HCT116 (cell line): ENCODE results near the gene TMTC2. TPM values are rescaled to one million over a fixed set of nuclear protein-coding genes. Genes with fewer than 3 reads are reported as not detected.

Experiments used
- ATAC-seq: fragments of 200-7000 bp; cut with Tn5 transposase; 2 replicates; pipeline ENCODE4 v1.9.1; 2020; ENCODE audit warnings: mild to moderate bottlenecking, moderate library complexity
- BruUV-seq: library from RNA; stranded (reverse); fragments of 400-500 nt; replicated peaks from 2 replicates; lab custom pipeline; 2021; lab: Mats Ljungman, UMichigan
- CTCF ChIA-PET: fragments of 300-600 bp; sonication (Branson Sonifier 250); formaldehyde crosslinking; loops from one replicate; lab custom pipeline; 2021; ENCODE audit warnings: antibody characterized with exemption; lab: Charles Lee
- POLR2A ChIA-PET: fragments of 300-600, 350-600 bp; sonication (Branson Sonifier 250); formaldehyde crosslinking; loops from one replicate; lab custom pipeline; 2021; ENCODE audit warnings: antibody characterized with exemption; lab: Charles Lee
- RAD21 ChIA-PET, 2 experiments: fragments of 300-600 bp; sonication (Branson Sonifier 250); formaldehyde crosslinking; loops; one replicate each; lab custom pipeline; 2023; ENCODE audit warnings: low total read pairs in 2 of 2; ENCODE audit not compliant: uncharacterized antibody in 2 of 2, unreplicated experiment in 2 of 2, low non-redundant PET in 1 of 2; lab: Charles Lee
- DNase-seq: peaks from one replicate; pipeline ENCODE4 v3.0.0-alpha.2; 2010; ENCODE audit warnings: low read depth, low spot score
- H2AFZ ChIP-seq: fragments of 200-600 bp; shearing (Covaris generic), sonication (generic); 2 replicates; pipeline ENCODE4 v1.6.1; 2017; ENCODE audit warnings: low read depth, mixed run types, mixed read lengths, antibody characterized with exemption, low read length; ENCODE audit not compliant: poor library complexity, severe bottlenecking
- H3K27ac ChIP-seq: 2 replicates; pipeline ENCODE4 v1.5.1; 2012; ENCODE audit warnings: low read depth, low read length
- H3K27me3 ChIP-seq: fragments of 200-600 bp; sonication (generic); 2 replicates; pipeline ENCODE4 v1.6.1; 2016; ENCODE audit warnings: mixed run types, low read length, mixed read lengths; ENCODE audit not compliant: insufficient read depth
- H3K36me3 ChIP-seq, 2 experiments: fragments of 200-500 bp in 1 of 2; fragments of 200-600 bp in 1 of 2; sonication (Bioruptor generic) in 1 of 2; sonication (generic) in 1 of 2; 2 replicates each; pipeline versions ENCODE4 v1.5.1 to v1.6.1; 2014 to 2016; ENCODE audit warnings: low read length in 2 of 2, inconsistent platforms in 1 of 2, mixed read lengths in 1 of 2, mixed run types in 1 of 2; ENCODE audit not compliant: insufficient read depth in 2 of 2, control insufficient read depth in 1 of 2
- H3K4me1 ChIP-seq, 2 experiments: fragments of 200-600 bp in 1 of 2; sonication (generic) in 1 of 2; 2 replicates each; pipeline versions ENCODE4 v1.5.1 to v1.6.1; 2012 to 2017; ENCODE audit warnings: low read length in 2 of 2, inconsistent platforms in 1 of 2, mild to moderate bottlenecking in 1 of 2, mixed read lengths in 1 of 2, mixed run types in 1 of 2, moderate library complexity in 1 of 2; ENCODE audit not compliant: insufficient read depth in 2 of 2, control insufficient read depth in 1 of 2
- H3K4me2 ChIP-seq: fragments of 200-600 bp; sonication (generic); 2 replicates; pipeline ENCODE4 v1.6.1; 2017; ENCODE audit warnings: mixed run types, low read length, mixed read lengths
- H3K4me3 ChIP-seq, 2 experiments: fragments of 200-600 bp in 1 of 2; sonication (generic) in 1 of 2; replicated peaks in 1 of 2; 2 replicates each; pipeline ENCODE4 v1.5.1; 2011 to 2016; ENCODE audit warnings: low read length in 2 of 2, control low read depth in 1 of 2, low read depth in 1 of 2, mild to moderate bottlenecking in 1 of 2, mixed read lengths in 1 of 2, mixed run types in 1 of 2
- H3K79me2 ChIP-seq: fragments of 200-600 bp; sonication (generic); 2 replicates; pipeline ENCODE4 v1.6.1; 2017; ENCODE audit warnings: mild to moderate bottlenecking, mixed run types, low read length, moderate library complexity, mixed read lengths; ENCODE audit not compliant: insufficient read depth
- H3K9ac ChIP-seq: fragments of 200-600 bp; sonication (generic); 2 replicates; pipeline ENCODE4 v1.6.1; 2016; ENCODE audit warnings: low read length, mixed read lengths
- H3K9me2 ChIP-seq: fragments of 200-600 bp; sonication (generic), shearing (Covaris generic); 2 replicates; pipeline ENCODE4 v1.6.1; 2017; ENCODE audit warnings: mixed run types, mild to moderate bottlenecking, moderate library complexity; ENCODE audit not compliant: insufficient read depth
- H3K9me3 ChIP-seq, 2 experiments: fragments of 200-500 bp in 1 of 2; fragments of 200-600 bp in 1 of 2; sonication (Bioruptor generic) in 1 of 2; sonication (generic) in 1 of 2; 2 replicates each; pipeline ENCODE4 v1.6.1; 2014 to 2017; ENCODE audit warnings: low read length in 2 of 2, mixed read lengths in 2 of 2, inconsistent platforms in 1 of 2, low read depth in 1 of 2, mild to moderate bottlenecking in 1 of 2, mixed run types in 1 of 2, moderate library complexity in 1 of 2; ENCODE audit not compliant: control insufficient read depth in 1 of 2, insufficient read depth in 1 of 2
- H4K20me1 ChIP-seq: fragments of 200-600 bp; sonication (generic), shearing (Covaris generic); 2 replicates; pipeline ENCODE4 v1.6.1; 2017; ENCODE audit warnings: mixed run types, mild to moderate bottlenecking, moderate library complexity; ENCODE audit not compliant: insufficient read depth
- CBX3 ChIP-seq: IDR thresholded peaks from 2 replicates; pipeline ENCODE4 v1.6.1; 2012; ENCODE audit warnings: low read depth
- EGR1 ChIP-seq: IDR thresholded peaks from 2 replicates; pipeline ENCODE4 v1.6.1; 2012; ENCODE audit warnings: low read depth
- ELF1 ChIP-seq: IDR thresholded peaks from 2 replicates; pipeline ENCODE4 v1.6.1; 2012; ENCODE audit warnings: low read depth, borderline replicate concordance
- EZH2 ChIP-seq: fragments of 200-600 bp; sonication (generic); IDR thresholded peaks from 2 replicates; pipeline ENCODE4 v1.6.1; 2017; ENCODE audit warnings: antibody characterized with exemption, mixed run types
- EZH2phosphoT487 ChIP-seq: fragments of 200-600 bp; IDR thresholded peaks from 2 replicates; pipeline ENCODE4 v1.6.1; 2018; ENCODE audit warnings: antibody characterized with exemption, borderline replicate concordance
- FOSL1 ChIP-seq: IDR thresholded peaks from 2 replicates; pipeline ENCODE4 v1.6.1; 2012; ENCODE audit warnings: low read depth
- JUND ChIP-seq: IDR thresholded peaks from 2 replicates; pipeline ENCODE4 v1.6.1; 2012
- POLR2AphosphoS5 ChIP-seq: IDR thresholded peaks from 2 replicates; pipeline ENCODE4 v1.6.1; 2011; ENCODE audit warnings: mild to moderate bottlenecking, low read depth, low read length, moderate library complexity
- TCF7L2 ChIP-seq: IDR thresholded peaks from 2 replicates; pipeline ENCODE4 v1.7.0; 2011; ENCODE audit warnings: borderline replicate concordance, inconsistent platforms; ENCODE audit not compliant: insufficient read depth, insufficient read length; ENCODE audit errors: extremely low read depth
- YY1 ChIP-seq: IDR thresholded peaks from 2 replicates; pipeline ENCODE4 v1.6.1; 2011; ENCODE audit warnings: low read length, low read depth, moderate library complexity, mild to moderate bottlenecking; ENCODE audit not compliant: insufficient replicate concordance; ENCODE audit errors: extremely low read depth
- ZFX ChIP-seq: fragments of 450-650 bp; IDR thresholded peaks from 2 replicates; pipeline ENCODE4 v1.6.1; 2017
- intact Hi-C: fragments of 100-400 bp; cut with micrococcal nuclease; formaldehyde crosslinking; loops from 2 replicates; pipeline ENCODE4 v1.10.0; 2022
- total RNA-seq: library from RNA; stranded (reverse); gene quantifications from one replicate; pipeline ENCODE4 v1.2.1, GENCODE V29; 2021; ENCODE audit not compliant: unreplicated experiment
- TF ChIP-seq, protein P1 (sequence below): IDR thresholded peaks from 2 replicates; pipeline ENCODE4 v1.6.1; 2012
- TF ChIP-seq, protein P2 (sequence below), 3 experiments: fragments of 200-600 bp in 1 of 3; sonication (generic) in 1 of 3; IDR thresholded peaks in 2 of 3; conservative IDR thresholded peaks in 1 of 3; 2 replicates each; pipeline ENCODE4 v1.5.1; 2012 to 2017; ENCODE audit warnings: low read depth in 2 of 3, low read length in 2 of 3, antibody characterized with exemption in 1 of 3, borderline replicate concordance in 1 of 3, control low read depth in 1 of 3, mild to moderate bottlenecking in 1 of 3, mixed read lengths in 1 of 3, mixed run types in 1 of 3, moderate library complexity in 1 of 3; ENCODE audit not compliant: insufficient read depth in 1 of 3
- TF ChIP-seq, protein P3 (sequence below): IDR thresholded peaks from 2 replicates; pipeline ENCODE4 v1.6.1; 2011; ENCODE audit warnings: mild to moderate bottlenecking, low read length, moderate library complexity; ENCODE audit not compliant: insufficient replicate concordance; ENCODE audit errors: extremely low read depth

The TMTC2 gene
- total RNA-seq, 1 experiment from 2014 or later, result 11.5 TPM

DNA sequence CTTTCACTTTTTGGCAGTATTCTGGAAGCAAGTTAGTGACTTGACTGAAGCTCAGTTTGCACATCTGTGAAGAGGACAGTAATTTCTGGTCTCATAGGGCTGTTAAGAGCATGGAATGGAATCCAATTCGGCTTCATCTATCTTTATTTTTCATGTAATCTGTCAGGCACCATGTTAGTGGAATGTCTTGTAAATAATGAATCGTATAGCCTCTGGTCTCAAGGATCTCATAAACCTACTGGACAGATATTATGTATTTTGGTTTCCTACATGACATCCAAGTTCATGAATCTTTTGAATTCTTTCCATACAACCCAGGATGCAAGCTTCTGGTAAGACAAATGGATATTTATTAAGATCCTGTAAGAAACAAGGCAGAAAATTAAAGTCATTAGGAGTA, 24.0 kb downstream of the TMTC2 start:
- TF ChIP-seq, protein P1, sequence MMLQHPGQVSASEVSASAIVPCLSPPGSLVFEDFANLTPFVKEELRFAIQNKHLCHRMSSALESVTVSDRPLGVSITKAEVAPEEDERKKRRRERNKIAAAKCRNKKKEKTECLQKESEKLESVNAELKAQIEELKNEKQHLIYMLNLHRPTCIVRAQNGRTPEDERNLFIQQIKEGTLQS, result no peak
- TF ChIP-seq YY1, result no peak
- TF ChIP-seq POLR2AphosphoS5, result no peak
- TF ChIP-seq EZH2, result no peak
- TF ChIP-seq ELF1, result no peak
- TF ChIP-seq, protein P2, sequence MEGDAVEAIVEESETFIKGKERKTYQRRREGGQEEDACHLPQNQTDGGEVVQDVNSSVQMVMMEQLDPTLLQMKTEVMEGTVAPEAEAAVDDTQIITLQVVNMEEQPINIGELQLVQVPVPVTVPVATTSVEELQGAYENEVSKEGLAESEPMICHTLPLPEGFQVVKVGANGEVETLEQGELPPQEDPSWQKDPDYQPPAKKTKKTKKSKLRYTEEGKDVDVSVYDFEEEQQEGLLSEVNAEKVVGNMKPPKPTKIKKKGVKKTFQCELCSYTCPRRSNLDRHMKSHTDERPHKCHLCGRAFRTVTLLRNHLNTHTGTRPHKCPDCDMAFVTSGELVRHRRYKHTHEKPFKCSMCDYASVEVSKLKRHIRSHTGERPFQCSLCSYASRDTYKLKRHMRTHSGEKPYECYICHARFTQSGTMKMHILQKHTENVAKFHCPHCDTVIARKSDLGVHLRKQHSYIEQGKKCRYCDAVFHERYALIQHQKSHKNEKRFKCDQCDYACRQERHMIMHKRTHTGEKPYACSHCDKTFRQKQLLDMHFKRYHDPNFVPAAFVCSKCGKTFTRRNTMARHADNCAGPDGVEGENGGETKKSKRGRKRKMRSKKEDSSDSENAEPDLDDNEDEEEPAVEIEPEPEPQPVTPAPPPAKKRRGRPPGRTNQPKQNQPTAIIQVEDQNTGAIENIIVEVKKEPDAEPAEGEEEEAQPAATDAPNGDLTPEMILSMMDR (IDR thresholded peaks at IDR 0.05 in 2 of 3, conservative IDR thresholded peaks at IDR 0.05 in 1 of 3; ENCODE audit: borderline replicate concordance in 1 of 3, insufficient read depth in 1 of 3, low read depth in 2 of 3, low read length in 2 of 3), result no peak
- no peak for TF ChIP-seq CBX3
- TF ChIP-seq ZFX, result no peak
- no peak for TF ChIP-seq JUND
- TF ChIP-seq FOSL1, result no peak
- TF ChIP-seq TCF7L2, result no peak
- no peak for TF ChIP-seq EZH2phosphoT487
- TF ChIP-seq, protein P3, sequence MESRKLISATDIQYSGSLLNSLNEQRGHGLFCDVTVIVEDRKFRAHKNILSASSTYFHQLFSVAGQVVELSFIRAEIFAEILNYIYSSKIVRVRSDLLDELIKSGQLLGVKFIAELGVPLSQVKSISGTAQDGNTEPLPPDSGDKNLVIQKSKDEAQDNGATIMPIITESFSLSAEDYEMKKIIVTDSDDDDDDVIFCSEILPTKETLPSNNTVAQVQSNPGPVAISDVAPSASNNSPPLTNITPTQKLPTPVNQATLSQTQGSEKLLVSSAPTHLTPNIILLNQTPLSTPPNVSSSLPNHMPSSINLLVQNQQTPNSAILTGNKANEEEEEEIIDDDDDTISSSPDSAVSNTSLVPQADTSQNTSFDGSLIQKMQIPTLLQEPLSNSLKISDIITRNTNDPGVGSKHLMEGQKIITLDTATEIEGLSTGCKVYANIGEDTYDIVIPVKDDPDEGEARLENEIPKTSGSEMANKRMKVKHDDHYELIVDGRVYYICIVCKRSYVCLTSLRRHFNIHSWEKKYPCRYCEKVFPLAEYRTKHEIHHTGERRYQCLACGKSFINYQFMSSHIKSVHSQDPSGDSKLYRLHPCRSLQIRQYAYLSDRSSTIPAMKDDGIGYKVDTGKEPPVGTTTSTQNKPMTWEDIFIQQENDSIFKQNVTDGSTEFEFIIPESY, result no peak
- TF ChIP-seq EGR1, result no peak
- no peak for DNase-seq
- Histone ChIP-seq H3K36me3 (no peaks in the 10 kb centered on the region), H3K27me3 (no peaks in the 10 kb centered on the region), H3K9ac (no peak overlapping the region), H3K9me3 (no peaks in the 10 kb centered on the region), H4K20me1 (no peaks in the 10 kb centered on the region), H3K4me2 (no peak overlapping the region), H3K9me2 (no peaks in the 10 kb centered on the region), H3K79me2 (no peaks in the 10 kb centered on the region), H2AFZ (no peak overlapping the region), H3K4me3 (no peak overlapping the region), H3K4me1 (no peaks in the 10 kb centered on the region), H3K27ac (no peak overlapping the region)
- ChIA-PET POLR2A (no interaction called here), CTCF (interaction anchor here (1.1 kb wide), 1 partner anchor 25 kb away, joined by 3 read pairs; no protein-coding TSS in a partner anchor), RAD21 (no interaction called here)
- BruUV-seq, result no TSS peak
- intact Hi-C loops, result no loop called here
- no peak for ATAC-seq
